ENCODE results near the gene MDFIC.
A peak's percentile ranks its signal among the peaks of the same experiment; 100 is the strongest.

MDFIC gene

DNA sequence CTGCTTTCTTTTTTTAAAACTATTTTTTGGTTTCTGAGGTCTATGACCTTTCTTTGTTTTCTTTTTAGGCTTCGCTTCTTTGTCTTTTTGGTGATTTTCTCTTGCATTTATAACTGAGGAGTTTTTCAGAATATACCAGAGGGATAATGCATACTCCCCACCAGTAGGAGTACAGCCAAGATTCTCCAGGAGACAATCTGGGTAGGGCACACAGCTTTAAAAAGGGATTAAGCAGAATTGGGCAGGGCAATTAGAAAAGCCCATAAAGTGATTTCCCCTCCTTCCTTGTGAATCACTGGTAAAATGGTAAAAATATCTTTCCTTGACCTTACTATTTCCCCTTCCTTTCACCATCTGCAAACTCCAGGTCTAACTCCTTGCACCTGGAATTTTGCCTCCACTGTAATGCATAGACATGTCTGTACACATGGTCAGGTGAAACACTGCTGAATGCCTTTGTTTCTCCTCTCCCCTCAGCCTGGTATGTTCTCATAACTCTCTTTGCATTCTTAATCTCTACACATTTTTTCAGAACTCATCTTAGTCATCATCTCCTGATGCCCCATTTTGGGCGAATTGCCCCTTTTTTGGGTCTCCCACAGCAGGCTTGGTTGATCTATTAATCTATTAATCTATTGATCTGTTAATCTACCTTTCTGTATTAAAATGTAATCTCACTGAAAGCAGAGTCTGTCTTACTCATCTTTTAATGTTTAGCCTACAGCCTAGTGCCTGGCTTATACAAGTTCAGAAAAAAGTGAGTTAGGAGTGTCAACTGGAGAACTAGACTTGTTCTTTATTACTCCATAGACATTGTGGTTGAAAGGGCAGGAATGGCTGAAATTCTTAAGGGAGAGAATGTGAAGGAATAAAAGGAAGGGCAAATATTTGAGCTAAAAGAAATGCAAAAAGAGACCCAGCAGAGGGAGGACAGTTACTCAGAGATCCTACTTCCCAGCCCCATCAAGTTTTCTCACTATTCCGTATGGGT is 64.6 kb downstream of the MDFIC start:
- DNase-seq (ENCODE audit: insufficient read length, low spot score) (no peak), FAIRE-seq (no peak)

DNA sequence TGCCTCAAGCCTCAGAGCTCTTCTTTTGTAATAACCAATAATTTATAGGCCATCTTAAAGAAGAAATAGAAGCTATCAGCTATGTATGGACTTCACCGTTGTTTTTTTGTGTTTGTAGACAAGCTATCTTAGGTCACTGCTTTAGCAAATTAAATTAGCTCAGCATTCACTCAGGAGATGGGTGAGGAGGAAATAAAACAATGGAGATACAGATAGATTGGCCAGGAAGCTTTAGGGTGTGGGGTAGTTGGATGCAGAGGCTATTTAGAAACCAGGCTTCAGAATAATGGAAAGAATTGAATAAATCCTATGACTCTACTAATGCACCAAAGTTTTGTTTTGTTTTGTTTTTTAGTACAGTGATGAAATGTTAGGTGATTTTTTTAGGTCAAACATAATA is 66.1 kb downstream of the MDFIC start:
- FAIRE-seq: no peak
- DNase-seq (ENCODE audit: insufficient read length, low spot score): no peak

DNA sequence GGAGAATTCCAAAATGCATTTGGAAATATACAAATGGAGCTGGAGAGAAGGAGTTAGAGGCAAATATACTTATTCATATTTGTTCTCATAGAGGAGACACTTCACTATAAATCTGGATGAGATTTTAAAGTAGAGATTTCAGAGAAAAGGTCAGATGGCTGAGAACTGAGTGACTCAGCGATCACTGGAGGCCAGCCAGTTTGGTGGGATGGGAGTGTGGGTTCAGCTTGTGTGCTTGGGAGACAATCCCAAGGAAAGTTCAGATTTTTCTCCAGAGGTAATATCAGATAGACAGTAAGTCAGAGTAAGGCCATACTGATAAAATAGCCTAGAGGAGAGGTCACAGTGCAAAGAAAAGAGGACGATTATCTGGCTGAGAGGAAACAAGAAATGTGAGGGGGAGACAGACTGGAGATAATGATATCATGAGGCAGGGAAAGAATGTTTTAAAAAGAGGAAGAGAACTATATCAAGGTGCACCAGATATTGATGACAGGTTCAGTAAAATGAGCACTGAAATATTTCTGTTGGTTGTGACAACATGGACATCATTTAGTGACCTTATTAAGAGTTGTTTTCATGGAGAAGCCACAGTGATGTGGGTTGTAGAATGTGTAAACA is 67.0 kb downstream of the MDFIC start:
- no peak for FAIRE-seq
- DNase-seq (ENCODE audit: insufficient read length, low spot score): no peak

DNA sequence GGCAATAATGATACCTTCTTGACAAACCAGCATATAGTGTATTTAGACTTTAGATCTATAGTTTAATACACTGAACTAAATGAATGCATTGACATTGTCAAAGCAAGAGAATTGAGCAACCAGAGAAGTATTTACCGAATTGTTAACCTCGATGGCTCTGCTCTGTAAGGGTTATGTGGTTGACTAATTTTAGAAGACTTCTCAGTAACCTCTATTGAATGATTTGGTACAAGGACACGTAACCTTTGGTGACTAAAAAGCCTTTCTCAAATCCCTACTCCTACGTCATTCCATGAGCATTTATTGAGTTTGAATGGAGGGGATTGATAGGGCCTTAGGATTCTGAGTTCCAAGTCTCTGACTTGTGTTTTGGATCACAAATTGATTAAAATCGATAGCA is 67.6 kb downstream of the MDFIC start:
- FAIRE-seq (peak; percentile 47), DNase-seq (ENCODE audit: insufficient read length, low spot score) (no peak)

DNA sequence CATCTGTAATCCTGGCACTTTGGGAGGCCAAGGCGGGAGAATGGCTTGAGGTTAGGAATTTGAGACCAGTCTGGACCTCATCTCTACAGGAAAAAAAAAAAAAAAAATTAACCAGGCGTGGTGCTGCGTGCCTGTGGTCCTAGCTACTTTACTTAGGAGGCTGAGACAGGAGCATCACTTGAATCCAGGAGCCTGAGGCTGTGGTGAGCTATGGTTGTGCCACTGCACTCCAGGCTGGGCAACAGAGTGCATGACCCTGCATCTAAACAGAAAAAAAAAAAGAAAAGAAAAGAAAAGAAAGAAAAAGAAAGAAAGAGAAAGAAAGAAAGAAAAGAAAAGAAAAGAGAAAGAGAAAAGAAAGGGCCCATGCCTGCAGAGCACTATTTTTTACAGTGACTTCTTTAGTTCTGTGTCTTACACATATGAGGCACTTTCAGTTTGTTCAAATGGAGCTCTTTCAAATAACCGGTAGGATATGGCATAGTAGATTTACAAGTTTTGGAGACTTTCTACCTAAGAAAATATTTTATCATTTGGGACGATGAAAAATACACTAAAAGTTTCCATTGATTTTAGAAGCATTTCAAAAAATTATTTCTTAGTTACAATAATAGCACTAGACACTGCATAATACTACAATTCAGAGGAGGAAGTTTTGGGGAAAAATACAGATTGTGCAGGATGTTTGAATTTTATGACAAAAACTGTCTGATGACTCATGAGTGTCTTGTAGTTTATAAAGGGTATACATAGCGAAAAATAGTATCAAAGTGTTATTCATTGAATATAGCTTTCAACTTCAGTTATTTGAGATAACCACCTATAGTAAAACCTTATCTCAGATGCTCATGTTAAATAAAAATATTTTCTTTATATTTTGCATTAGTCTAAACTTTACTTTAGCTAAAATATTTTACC is 75.9 kb downstream of the MDFIC start:
- DNase-seq (ENCODE audit: insufficient read length, low spot score) (no peak), FAIRE-seq (no peak)

DNA sequence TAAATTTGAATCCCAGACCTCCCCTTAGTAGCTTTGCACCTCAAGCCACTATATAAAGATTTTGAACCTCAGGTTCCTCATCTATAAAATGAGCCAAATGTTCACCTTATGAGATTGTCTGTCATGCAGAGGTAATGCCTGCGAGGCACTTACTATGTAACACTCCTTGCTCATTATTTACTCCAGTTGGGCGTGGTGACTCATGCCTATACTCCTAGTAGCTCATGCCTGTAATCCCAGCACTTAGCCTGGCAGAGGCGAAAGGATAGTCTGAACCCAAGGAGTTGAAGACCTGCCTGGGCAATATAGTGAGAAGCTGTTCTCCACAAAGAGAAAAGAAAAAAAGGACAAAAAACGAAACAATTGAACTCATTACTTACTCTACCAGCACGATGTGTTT is 82.2 kb downstream of the MDFIC start:
- DNase-seq (ENCODE audit: insufficient read length, low spot score) (no peak), FAIRE-seq (no peak)

DNA sequence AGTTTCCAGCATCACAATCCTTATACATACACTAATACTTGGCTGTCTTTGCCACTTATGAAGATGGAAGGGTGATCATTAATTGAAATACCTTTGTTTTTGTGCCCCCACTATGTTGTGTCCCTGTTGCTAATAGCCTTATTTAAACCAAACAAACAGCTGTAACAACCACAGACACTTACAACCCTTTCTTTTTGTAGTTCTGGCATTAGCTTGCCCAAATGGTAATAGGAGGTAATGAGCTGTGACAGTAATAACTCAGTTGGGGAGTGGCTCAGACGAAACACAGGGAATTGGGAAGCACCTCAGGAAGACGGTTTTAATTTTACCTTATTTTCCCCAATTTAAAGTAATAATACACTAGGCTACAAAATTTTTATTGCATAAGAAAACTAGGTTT is 83.4 kb downstream of the MDFIC start:
- no peak for FAIRE-seq
- no peak for DNase-seq (ENCODE audit: insufficient read length, low spot score)

DNA sequence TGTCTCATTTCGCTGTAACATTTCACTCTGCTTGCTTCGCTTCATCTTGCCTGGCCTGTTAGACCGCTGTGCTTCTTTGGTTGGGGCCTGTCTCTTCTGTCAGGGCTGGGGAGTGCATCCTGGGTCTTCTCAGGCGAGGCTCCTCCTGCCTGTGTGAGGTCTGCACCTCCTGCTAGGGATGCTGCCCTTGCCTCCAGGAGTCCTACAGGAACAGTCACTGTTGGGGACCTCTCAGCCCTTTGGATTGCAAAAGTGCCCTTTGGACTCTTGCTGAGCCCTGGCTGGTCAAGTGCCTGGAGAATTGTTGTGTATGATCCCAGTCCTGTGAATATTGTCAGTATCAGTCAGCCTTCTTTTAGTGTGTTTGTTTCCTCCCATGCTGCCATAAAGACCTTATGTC is 84.1 kb downstream of the MDFIC start:
- FAIRE-seq (no peak), DNase-seq (ENCODE audit: insufficient read length, low spot score) (no peak)

DNA sequence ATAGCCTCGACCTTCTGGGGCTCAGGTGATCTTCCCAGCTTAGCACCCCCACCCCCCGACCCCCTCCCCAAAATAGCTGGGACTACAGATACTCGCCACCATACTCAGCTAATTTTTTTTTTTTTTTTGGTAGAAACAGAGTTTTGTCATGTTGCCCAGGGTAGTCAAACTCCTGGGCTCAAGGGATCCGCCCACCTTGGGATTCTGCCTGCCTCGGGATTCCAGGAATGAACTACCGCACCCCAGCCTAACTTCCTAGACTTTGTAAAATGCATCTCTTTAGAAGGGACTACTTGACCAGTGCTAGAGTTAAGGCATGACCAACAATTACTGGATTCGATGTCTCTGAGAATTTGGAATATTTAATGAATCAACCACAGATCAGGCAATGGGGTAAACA is 85.9 kb downstream of the MDFIC start:
- DNase-seq (ENCODE audit: insufficient read length, low spot score) (no peak), FAIRE-seq (no peak)

DNA sequence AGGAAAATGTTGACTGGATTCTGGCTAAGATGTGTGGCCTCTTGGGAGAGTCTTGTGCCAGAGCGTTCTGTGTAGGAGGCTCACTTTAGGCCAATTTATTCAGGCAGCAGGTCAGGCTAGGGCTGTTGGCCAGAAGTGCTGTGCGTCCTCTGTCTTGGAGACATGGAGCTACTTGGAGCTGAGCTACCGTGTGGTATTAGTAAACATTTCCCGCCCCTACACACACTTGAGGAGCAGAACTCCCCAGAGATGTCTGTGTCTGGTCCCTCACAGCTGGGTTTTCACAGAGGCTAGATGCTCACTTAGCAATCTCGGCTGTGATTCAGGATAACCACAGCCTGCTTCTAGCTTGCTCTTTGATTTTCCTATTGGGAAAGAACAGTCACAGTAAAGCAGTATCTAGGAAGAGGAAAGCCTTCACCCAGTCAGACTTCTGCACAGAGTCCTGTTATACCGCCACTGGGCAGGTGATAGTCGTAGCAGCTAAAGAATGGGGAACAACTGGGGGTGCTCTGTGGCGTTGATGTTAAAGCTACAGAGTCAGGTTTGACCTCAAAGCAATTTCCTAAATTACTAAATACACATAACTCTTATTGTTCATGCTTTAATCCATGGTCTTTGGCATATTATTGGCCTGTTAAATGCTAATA is 86.7 kb downstream of the MDFIC start:
- DNase-seq (ENCODE audit: insufficient read length, low spot score) (no peak), FAIRE-seq (peak; percentile 79)

DNA sequence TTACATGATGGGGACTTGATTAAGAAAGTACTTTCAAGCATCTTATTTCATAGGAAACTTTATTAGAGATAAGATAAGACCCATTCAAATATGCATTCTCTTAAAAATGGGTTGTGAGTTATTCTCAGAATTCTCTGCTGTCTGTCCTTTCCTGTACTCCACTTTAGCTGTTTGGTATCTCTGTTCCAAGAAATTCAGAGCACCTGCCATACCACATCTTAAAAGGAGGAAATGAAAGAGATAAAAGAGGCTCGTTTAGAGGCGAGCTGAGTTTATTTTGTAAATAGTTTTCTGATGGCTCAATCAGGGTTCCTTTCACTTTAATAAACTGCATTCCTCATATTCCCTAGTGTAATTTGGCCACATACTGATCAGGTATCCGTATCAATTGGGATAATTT is 87.2 kb downstream of the MDFIC start:
- FAIRE-seq: peak; percentile 69
- DNase-seq (ENCODE audit: insufficient read length, low spot score): no peak

DNA sequence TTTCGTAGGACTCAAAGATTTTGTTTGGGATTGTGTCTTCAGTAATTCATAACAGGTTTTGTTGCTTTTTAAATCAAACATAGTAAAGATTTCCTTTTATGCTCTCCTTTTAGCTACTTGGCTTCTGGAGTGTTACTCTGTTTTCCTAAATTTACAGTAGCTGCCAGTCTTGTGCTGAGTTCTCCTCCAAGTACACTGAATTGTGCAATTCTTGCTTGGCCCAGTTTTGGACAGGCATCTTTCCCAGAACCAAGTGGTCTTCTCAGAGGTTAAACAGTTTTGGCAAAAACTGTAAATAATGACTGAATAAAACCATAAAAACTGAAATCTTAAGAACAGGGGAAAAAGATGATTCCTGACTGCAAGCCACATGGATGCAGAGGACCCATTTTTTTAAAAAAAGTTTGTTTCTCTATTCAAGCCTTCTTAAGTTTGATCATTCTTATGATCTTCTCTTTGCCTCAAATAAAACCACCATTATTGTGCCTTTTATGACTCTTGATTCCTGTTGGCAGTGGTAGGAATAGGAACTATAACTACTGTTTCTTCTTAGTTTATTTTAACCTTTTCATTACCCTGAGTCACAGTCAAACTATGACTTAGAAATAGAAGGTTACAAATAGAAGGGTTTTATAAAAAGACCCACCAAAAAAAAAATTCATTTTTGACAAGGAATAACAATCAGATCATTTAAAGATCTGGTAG is 88.0 kb downstream of the MDFIC start:
- DNase-seq (ENCODE audit: insufficient read length, low spot score): no peak
- peak; percentile 64 for FAIRE-seq

DNA sequence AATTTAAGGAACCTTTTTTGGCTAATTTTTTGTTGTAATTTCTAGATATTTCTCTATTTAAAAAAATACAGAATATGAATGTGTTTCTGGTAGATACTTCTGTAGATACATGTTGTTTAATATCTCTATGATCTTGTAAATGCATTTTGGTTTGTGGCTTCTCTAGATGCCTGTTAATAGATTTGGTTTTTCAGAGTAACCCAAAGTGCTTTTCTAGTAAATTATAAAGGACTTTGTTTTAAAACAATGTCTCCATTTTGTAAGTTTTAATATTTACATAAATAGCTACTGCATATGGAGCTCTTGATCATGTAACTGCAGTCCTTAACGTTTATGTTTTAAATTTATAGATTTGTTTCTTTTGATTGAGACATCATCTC is 88.5 kb downstream of the MDFIC start:
- FAIRE-seq (no peak), DNase-seq (ENCODE audit: insufficient read length, low spot score) (no peak)

DNA sequence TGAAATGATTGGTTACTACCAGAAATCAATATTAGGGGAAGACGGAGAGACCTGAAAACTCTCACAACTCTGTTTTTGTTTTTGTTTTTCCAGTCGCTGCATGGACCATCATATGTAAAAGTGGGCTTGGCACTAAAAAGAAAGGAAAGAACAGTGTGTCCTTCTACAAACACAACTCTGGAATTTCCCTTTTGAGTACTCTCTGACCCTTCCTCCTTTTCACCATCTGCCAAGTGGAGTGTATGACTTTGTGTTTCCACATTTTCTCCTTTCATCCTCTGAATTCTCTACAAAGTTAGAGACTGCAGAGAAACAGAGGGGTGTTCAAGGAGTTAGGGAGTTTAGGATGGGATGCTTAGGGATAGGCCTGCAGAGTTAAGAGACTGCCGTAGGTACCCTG is 92.0 kb downstream of the MDFIC start:
- DNase-seq (ENCODE audit: insufficient read length, low spot score): no peak
- peak; percentile 37 for FAIRE-seq

DNA sequence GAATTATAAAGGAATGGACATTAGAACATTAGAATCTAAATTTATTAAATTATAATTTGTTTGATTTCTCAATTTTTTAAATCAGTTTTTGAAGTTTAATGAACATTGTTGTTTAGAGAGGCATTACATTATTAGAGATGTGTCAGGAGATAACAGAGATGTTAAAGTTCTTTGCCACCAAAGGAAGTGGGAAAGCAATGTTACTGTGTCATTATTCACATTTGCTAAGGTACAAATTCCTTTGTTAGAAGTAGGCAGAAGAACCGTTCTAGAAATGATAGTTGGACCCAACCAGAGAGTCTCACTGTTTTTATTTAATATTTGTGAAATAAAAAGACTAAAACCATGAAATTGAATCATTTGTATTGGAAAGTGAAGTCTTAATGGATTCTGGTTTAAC is 92.9 kb downstream of the MDFIC start:
- DNase-seq (ENCODE audit: insufficient read length, low spot score) (no peak), FAIRE-seq (no peak)

DNA sequence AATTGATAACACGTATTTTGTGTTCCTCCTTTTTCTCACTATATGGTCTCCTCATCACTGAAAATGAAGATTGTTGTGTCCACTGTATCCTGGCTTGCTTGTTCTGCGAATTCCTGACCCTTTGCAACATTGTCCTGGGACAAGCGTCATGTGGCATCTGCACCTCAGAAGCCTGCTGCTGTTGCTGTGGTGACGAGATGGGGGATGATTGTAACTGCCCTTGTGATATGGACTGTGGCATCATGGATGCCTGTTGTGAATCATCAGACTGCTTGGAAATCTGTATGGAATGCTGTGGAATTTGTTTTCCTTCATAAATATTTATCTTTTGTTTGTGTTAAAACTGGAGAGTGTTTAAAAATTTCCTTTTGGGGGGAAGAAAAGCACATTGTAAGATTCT is 93.7 kb downstream of the MDFIC start:
- no peak for FAIRE-seq
- no peak for DNase-seq (ENCODE audit: insufficient read length, low spot score)

DNA sequence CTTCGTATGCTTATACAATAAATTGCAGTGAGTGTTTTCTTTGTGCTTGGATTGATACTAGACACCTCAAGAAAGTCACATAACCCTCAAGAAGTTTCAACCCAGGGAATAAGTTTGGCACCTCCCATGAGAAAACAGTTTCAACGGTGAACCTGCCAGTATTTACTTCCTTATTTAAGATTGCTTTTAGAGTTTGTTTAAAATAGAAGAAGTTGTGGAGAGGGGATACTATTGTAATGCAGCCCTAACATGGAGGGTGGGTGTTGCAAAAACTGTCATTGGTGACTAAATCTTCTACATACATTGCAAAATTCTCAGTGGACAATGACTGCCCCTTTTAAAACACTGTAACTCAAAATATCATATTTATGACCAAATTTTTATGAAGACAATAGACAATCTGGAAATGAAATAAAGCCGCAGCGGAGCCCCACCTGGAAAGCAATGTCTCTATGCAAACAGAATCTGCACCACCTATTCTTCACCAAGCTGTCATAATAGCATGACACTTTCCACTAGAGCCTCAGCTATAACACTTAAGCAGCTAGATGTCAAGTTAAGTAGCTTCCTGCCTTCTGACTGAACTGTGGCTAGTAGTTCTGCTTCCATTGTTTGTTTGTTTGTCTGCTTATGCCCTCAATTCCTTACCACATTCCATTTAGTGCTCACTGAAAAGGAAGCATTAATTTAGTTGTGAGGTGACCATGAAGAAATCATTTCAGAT is 98.2 kb downstream of the MDFIC start:
- FAIRE-seq (peak; percentile 76), DNase-seq (ENCODE audit: insufficient read length, low spot score) (no peak)

DNA sequence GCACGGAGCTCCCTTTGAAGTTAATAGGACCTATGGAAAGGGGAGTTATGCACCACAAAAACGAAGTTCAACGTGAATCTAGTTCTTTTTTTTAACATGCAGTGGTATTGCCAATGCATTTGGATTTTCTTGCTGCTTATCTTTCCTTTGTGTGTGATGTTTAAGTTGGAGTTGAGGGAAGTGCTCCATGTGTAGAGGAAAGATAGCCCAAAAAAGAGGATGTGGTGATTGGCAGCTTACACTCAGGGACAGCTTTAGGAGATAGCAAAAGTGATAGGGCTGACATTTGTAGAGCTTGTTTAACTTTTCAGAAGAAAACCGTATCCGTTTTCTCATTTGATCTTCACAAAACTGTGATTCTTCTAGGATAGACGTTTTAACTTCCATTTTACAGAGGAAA is 101.3 kb downstream of the MDFIC start:
- FAIRE-seq (peak; percentile 67), DNase-seq (ENCODE audit: insufficient read length, low spot score) (no peak)

DNA sequence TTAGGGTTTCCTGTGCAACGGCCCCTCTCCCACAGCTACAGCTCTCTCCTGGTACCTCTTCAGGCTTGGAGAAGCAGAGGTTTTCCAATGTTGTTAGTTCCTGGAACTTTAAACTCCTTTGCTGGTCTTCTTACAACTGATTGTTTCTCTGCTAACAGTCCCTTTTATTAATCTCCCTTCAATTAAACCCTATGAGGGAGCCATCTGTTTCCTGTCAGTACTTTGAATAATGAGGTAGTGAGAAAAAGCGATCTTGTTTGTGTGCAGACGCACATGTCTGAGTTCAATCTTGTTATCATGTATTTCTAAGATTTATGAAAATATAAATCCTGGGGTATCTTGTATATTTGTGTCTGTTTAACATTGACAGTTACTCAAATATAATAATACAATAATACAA is 102.4 kb downstream of the MDFIC start:
- FAIRE-seq (no peak), DNase-seq (ENCODE audit: insufficient read length, low spot score) (no peak)

All from GM19239 (cell line).